ENCODE measurements around the gene AANAT.
"Not testable (repeated sequence)": the region's sequence is repeated elsewhere in the genome, so short reads cannot be mapped to it uniquely, and the experiment has no call there.

The AANAT gene

DNA sequence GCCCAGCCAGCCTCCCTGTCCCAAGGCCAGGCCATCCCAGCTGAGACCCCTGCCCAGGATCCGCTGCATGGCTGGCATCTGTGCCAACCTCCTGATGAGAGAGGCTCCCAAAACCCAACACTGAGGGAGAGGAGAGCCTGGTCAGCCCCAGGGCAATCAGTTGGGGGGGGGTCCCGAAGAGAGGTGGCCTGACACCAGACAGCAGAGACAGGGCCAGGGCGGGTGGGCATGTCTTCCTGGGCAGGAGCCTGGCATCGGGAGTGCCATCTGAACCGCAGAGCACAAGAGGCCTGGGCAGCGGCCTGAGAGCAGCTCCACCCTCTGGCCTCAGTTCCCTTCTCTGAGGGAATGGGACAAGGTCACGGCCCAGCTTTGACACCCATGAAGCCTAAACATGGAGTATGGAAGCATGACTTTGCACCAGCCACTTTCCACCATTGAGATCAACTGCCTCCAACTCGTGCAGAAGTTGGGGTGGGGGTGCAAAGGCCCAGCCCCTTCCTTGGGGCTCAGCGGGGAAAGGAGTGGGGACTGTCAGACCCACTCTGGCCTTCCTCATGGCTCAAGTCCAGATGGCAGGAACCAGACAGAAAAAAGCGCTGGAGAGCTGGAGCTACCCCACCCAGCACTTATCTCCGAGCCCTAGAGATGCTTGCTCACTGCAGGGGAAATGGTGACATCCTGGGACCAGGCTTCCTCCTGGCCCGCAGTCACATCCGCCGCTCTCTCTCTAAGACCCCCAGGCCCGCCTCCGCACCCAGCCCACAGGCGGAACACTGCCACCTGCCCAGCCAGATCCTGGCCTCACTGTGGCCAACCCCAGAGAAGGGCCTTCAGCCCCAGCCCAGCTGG lies 24.1 kb downstream of the AANAT start:
- DNase-seq, result no peak

DNA sequence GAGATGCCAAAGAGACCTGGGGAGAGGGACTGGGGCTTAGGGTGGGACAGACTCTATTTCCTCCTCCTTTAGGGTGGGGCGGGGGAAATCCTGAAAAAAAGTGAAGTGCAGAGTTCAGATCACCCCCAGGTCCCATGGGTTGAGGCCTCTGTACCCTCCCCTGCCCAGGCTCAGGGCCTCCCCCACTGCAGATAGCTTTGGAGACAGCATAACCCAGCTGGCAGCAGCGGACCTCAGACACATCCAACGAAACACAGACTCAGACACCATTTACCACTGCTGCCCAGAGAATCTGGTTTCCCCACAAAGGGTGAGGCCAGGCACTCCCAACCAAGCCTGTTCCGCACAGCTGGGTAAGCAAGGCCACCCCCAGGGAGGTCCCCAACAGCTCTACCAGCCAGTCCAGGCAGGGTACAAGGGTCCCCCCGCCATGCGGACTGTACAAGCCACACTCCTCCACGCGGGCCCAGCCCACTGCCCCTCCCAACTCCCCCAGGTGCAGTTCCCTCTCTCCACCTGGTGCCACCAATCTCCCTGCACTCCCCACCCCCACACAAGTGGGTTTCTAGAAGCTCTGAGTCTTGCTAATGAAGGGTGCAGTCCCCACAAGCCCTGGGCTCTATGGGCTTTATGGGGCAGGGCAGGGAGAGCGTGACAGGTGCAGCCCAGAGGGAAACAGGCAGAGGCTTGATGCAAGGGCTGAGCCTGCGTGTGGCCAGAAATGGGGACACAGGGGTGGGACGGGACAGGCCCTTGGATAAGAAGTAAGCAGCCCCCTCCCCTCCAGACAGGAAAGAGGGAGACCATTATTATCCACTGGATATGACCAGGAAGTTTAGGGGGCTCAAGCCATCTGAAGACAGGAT lies 25.0 kb downstream of the AANAT start:
- no peak for DNase-seq

DNA sequence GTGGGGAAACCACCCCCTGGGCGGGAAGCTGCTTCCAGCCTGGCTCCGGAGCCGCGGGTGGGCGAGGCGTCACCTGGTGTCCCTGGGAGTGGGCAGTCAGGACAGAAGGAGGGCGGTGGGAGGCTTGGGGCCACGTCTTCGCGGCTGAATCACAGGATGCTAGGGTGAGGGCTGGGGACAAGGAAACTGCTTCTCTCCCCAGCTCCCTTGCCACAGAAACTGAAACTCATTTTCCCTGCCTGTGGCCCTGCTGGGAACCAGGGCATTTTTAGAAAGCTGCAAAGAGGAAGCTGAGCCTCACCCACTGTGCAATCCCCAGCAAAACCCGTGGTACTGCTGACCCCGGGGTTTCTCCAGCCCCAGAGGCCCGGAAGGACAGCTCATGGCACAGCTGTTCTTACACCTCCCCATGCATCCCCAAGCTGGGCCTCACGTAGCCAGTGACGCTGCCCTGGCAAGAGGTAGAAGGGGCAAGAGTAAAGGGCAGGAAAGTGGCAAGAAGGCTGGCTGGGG lies 25.6 kb downstream of the AANAT start:
- no peak for DNase-seq

DNA sequence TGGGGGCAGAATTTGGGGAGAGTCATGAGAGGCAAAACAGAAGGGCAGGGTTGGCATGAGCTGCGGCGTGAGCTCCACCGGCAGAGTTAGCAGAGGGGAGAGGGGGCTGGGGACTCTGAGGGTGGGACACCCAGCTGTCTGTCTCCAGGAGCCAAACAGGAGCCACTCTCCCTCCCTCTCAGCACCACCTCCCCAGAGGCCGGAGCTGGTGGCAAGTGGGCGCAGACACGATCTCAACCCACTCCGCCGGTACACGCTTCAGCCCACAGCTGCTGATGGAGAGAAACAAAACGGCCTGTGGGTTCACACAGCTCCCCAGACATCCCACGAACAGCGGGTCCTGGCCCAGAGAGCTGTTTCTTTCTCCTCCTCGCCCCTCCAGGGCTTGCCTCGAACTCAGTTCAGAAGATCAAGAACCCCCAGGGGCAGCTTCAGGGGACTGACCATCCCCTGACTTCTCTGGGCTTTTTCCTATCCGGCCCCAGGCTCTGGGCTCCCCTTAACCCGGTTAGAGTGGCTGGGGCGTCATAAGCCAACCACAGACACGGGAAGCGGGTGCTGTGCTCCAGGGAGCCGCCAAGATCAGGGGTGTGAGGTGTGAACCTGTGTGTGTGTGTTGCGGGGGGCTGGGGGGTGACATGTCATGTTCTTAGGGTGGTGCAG lies 26.2 kb downstream of the AANAT start:
- DNase-seq, result no peak

DNA sequence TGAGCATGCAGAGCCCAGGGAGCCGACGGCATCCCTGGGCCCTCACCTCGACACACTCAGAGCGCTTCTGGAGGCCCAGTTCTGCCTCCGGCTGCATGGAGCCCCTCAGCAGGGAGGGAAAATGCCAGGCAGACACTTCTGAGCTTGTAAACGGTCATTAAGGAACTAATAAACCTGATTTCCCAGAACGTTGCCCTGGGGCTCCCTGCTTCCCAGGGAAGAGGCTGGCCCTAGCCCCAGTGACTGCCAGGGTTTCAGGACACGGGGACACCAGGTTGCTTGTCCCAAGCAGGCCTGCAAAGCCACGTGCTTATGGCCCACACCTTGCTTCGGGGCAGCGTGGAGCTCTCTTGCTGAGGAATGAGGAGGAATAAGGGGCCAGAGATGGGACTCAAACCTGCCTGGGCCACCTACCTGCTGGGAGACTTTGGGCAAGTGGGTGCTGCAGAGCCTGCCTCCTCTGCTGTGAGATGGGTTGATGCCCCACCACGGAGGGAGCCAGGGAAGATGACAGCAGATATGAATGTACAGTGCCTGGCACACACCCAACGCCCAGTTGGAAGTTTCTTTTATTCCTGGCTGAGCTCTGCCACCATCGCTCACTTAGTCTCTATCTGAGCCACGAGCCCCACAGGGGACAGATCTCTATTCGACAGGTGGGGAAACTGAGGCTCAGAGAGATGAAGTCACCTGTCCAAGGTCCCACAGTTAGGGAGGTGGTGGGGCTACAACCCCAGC lies 28.4 kb downstream of the AANAT start:
- DNase-seq, result no peak

DNA sequence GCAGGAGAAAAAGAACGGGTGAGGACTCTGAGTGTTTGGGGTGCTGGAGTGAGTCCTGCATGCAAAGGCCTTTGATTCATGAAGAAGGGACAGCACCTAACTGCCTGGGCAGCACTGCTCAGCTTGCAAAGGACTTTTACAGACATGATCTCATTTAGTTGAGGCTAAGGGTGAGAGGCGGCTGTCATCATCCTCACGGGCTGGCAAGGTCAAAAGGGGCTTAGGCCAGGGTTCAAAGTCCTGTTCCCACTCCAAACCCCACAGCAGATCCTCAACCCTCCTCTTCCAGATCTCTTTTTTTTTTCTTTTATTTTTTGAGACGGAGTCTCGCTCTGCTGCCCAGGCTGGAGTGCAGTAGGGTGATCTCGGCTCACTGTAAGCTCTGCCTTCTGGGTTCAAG lies 29.1 kb downstream of the AANAT start:
- DNase-seq, result no peak

DNA sequence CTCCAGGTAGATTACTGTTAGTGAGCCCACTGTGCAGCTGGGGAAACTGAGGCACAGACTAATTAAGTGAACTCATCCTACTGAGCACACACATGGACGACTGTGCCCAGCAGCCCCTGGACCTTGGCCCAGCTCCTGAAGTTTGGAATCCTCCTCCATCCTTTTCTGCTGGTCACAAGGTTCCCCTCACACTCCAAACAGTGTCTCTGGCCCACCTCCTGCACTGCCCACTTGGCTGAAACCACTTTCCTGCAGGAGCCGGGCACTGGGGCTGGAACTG lies 30.2 kb downstream of the AANAT start:
- DNase-seq, result no peak

DNA sequence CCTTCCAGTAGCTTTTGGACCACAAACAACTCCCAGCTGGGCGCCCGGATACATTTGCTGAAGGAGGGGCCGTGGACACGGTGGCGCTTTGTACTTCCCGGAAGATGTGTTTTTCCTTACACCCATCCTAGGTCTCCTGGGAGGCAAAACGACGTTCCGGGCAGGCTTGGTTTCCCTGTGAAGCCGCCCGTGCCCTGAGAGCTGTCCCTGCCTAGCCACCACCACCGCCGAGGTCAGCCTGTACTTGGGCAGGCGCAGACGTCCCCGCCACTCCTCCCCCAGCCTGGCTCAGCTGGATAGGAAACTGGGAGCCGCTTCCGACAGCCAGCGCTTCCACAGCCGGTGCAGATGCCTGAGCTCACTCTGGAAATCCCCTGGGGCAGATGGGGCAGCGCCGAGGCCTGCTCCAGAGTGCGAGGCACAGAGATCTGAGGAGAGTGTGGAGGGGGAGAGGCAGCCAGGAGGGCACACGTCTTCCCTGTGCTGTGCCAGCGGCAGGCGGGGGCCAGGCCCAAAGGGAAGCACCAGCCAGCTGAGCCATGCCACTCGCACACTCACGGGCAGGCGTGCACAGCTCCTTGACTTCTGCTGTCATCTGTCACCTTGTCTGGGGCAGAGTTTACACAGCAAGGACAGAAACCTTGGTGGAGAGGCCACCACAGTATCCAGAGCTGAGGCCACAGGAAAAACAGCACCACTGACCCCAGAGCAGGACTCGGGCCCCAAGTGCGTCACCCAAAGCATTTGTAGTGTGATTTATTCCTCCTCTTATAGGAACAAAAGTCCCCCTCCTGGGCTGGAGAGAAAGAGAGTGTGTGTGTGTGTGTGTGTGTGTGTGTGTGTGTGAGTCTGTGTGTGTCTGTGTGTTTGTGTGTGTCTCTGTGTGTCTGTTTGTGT lies 30.8 kb downstream of the AANAT start:
- DNase-seq, result no peak

DNA sequence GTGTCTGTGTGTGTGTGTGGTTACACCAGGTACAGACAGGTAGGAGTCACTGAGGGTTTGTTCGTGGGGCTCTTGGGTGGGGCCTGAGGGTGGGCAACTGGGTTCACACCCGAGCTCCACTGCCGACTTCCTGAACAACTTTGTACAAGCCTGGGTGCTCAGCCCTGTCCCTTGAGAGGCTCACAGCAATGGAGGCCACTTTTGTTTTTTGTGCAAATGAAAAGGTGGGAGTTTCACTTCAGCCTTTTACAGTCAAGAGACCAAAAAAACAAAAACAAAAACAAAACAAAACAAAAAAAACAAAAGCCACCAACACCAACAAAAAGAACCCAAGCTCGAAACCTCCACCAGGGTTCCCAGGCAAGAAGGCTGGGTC lies 31.5 kb downstream of the AANAT start:
- no peak for DNase-seq

DNA sequence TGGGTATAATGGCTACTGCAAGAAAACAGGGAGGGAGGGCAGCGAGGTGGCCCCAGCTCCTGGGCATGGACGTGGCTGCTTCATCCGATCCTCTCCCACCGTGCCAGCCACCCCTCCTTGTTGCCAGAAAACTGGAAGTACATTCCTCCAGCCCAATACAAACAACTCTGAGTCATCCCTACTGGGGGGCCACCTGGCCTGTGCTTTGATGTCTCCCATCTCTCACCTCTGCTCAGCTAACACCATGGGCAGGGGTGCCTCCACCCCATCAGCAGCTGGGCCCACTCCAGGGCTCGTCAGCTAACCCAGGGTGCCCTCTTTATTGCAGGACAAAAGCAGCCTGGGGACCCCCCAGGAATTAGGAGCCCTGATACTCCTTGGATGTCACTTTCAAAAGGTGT lies 31.9 kb downstream of the AANAT start:
- no peak for DNase-seq

GRCh38 chr17:76500074-76500746 lies 32.8 kb downstream of the AANAT start:
- DNase-seq, result no peak

DNA sequence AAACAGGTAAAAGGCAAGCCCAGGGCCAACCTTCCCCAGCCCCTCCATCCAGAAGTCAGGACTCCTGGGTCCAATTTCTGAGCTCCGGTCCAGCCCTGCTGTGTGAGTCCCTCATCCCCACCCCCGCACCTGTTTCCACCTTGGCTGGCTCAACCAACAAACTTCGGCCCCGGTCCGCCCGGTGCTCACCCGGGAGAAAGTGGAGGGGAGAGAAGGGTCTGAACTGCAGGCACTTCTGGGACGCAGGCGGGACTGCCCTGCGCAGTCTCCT lies 33.3 kb downstream of the AANAT start:
- DNase-seq, result no peak

GRCh38 chr17:76501018-76501826 lies 33.8 kb downstream of the AANAT start, which contains the start of gene RHBDF2:
Gene RHBDF2 (minus strand): TSS chr17:76501423. CDS start chr17:76481524, 19,899 bp downstream.
- DNase-seq, result peak; percentile 19

GRCh38 chr17:76501827-76502307 lies 34.5 kb downstream of the AANAT start:
- DNase-seq, result no peak

GRCh38 chr17:76502341-76503211 lies 35.2 kb downstream of the AANAT start:
- no peak for DNase-seq

DNA sequence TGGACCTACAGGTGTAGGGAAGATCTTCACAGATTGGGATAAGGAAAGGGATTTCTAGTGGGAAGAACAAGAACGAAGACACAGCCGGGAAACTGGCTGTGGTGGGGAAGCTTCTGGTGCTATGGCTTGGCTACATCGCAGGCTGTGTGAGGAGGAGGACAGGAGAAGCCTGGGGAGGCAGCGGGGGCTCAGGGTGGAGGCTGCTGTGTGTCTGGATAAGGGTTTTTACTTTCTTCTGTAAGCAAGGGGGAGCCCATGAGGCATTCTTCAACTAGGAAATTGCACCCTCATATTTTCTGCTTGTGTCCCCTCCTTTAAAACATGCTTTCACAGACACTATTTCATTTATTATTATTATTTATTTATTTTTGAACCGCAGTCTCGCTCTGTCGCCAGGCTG lies 36.7 kb downstream of the AANAT start:
- DNase-seq, result no peak

DNA sequence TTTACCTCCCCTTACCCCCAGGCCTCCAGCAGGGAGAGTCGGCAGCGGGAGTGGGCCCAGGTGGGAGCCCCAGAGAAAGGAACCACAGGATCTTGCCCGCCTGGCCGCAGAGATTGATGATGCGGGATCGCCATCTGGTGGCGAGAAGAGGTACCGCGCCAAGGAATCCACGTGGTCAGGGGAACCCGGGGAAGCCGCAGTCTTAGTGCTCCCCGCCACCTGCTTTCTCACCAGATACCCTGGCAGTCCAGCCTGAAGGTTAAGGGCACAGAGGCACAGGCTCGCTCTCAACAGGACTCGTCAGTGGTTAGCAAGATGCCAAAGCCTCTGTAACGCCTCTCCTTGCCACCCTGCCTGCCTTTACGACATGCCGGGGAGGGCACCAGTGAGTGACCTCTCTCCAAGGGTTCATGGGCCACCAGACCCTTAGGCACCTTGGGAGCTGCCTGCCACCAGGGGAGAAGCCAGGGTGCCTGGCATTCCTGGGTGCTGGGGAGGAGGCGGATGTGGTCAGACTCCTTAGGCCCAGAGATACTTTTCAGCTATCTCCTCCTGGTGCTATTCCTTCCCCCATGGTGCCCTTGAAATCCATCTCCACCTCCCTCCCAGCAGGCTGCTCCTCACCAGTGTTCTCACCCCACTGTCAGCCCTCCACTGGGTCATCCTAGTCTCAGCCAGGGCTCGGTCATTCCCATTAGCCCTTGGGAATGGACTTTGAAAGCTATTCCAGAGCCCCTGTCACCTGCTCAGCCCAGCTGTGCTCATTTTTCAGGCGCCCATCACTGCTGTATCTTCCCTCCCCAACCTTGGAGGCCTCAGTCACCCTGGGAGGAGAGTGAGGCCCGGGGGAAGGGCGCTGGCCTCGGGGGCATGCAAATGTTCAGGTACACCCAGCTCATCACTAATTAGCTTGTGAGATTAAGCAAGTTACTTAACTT lies 39.3 kb downstream of the AANAT start:
- DNase-seq, result peak; percentile 30

DNA sequence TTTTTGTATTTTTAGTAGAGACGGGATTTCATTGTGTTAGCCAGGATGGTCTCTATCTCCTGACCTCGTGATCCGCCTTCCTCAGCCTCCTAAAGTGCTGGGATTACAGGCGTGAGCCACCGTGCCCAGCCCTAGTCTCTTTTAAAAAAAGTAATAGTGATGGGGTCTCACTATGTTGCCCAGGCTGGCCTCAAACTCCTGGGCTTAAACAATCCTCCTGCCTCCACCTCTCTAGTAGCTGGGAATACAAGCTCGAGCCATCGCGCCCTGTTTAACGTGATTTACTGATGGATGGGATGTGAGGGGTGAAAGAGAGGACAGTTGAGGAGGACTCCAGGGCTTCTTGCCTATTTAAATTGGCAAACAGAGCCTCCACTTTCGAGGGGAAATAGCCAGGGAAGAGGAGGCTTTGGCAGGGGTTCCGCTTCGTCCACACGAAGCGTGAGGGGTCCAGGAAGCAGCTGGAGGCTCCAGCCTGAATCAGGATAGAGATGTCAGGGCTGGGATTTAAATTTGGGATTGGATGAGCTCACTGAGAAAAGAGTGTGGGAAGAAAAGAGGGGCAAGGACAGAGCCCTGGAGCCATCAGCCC lies 41.2 kb downstream of the AANAT start:
- not testable (repeated sequence) for DNase-seq

Data from NCI-H2029 treated with DMSO at 0.1 percent for 48 hours (cell line).